ENCODE results near the gene CYP1A2. TPM values are rescaled to one million over a fixed set of nuclear protein-coding genes. Genes with fewer than 3 reads are reported as not detected.

Gene CYP1A2, protein sequence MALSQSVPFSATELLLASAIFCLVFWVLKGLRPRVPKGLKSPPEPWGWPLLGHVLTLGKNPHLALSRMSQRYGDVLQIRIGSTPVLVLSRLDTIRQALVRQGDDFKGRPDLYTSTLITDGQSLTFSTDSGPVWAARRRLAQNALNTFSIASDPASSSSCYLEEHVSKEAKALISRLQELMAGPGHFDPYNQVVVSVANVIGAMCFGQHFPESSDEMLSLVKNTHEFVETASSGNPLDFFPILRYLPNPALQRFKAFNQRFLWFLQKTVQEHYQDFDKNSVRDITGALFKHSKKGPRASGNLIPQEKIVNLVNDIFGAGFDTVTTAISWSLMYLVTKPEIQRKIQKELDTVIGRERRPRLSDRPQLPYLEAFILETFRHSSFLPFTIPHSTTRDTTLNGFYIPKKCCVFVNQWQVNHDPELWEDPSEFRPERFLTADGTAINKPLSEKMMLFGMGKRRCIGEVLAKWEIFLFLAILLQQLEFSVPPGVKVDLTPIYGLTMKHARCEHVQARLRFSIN
- total RNA-seq (2012; rRNA removed) = not detected in 2 replicates

GRCh38 chr15:74748322-74748946, at the start of gene CYP1A2:
Gene CYP1A2 (plus strand): TSS chr15:74748845. CDS start chr15:74749739, 894 bp downstream.
- Histone ChIP-seq H3K36me3 (ENCODE audit: insufficient read depth, low read length) (no peaks in the 10 kb centered on the region), H3K9ac (ENCODE audit: low read depth, low read length) (no peak within 1 kb of the TSS), H3K4me3 (ENCODE audit: low read length) (no peak within 1 kb of the TSS), H3K27me3 (ENCODE audit: control insufficient read depth, insufficient read depth, low read length) (peaks cover 56% of the 10 kb centered on the region), H3K4me2 (ENCODE audit: low read length) (no peak within 1 kb of the TSS), H3K9me3 (replicated peaks; ENCODE audit: low read length) (no peaks in the 10 kb centered on the region), H3K4me1 (ENCODE audit: control insufficient read depth, insufficient read depth, low read length) (no peaks in the 10 kb centered on the region)

GRCh38 chr15:74709011-74709410, 39.6 kb upstream of the CYP1A2 start:
- Histone ChIP-seq H3K9me3 (replicated peaks; ENCODE audit: low read length) (no peaks in the 10 kb centered on the region), H3K27me3 (ENCODE audit: control insufficient read depth, insufficient read depth, low read length) (peaks cover 41% of the 10 kb centered on the region), H3K4me2 (ENCODE audit: low read length) (no peak overlapping the region), H3K9ac (ENCODE audit: low read depth, low read length) (no peak overlapping the region), H3K4me3 (ENCODE audit: low read length) (no peak overlapping the region), H3K36me3 (ENCODE audit: insufficient read depth, low read length) (no peaks in the 10 kb centered on the region), H3K4me1 (ENCODE audit: control insufficient read depth, insufficient read depth, low read length) (no peaks in the 10 kb centered on the region)

- Histone ChIP-seq H3K9me3 (replicated peaks; ENCODE audit: low read length) (no peaks in the 10 kb centered on the region), H3K4me2 (ENCODE audit: low read length) (no peak overlapping the region), H3K27me3 (ENCODE audit: control insufficient read depth, insufficient read depth, low read length) (peaks cover 41% of the 10 kb centered on the region), H3K36me3 (ENCODE audit: insufficient read depth, low read length) (no peaks in the 10 kb centered on the region), H3K9ac (ENCODE audit: low read depth, low read length) (no peak overlapping the region), H3K4me1 (ENCODE audit: control insufficient read depth, insufficient read depth, low read length) (no peaks in the 10 kb centered on the region), H3K4me3 (ENCODE audit: low read length) (no peak overlapping the region)
Observed at GRCh38 chr15:74709892-74710291, 38.8 kb upstream of the CYP1A2 start.

GRCh38 chr15:74710319-74711094, 38.1 kb upstream of the CYP1A2 start:
- Histone ChIP-seq H3K4me2 (ENCODE audit: low read length) (no peak overlapping the region), H3K4me1 (ENCODE audit: control insufficient read depth, insufficient read depth, low read length) (no peaks in the 10 kb centered on the region), H3K4me3 (ENCODE audit: low read length) (no peak overlapping the region), H3K36me3 (ENCODE audit: insufficient read depth, low read length) (no peaks in the 10 kb centered on the region), H3K9me3 (replicated peaks; ENCODE audit: low read length) (no peaks in the 10 kb centered on the region), H3K9ac (ENCODE audit: low read depth, low read length) (no peak overlapping the region), H3K27me3 (ENCODE audit: control insufficient read depth, insufficient read depth, low read length) (peaks cover 40% of the 10 kb centered on the region)

DNA sequence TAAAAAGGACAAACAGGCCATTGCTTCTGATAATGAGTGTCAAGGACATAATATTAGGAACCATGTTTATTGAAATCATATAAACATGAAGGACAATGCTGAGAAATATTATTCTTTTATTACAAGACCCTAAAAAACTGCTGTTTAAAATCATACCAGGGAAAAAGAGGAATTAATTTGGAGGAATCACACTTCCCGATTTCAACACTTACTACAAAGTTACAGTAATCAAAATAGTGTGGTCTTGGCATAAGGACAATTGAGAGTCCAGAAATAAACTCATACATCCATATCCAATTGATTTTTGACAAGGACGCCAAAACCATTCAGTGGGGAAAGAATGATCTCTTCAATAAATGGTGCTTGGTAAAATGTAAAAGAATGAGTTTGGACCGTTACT, 36.3 kb upstream of the CYP1A2 start:
- H3K9me3 ChIP-seq (replicated peaks; ENCODE audit: low read length) = no peaks in the 10 kb centered on the region
- H3K9ac ChIP-seq (ENCODE audit: low read depth, low read length) = no peak overlapping the region
- H3K4me1 ChIP-seq (ENCODE audit: control insufficient read depth, insufficient read depth, low read length) = no peaks in the 10 kb centered on the region
- no peak overlapping the region for H3K4me3 ChIP-seq (ENCODE audit: low read length)
- H3K36me3 ChIP-seq (ENCODE audit: insufficient read depth, low read length) = no peaks in the 10 kb centered on the region
- H3K4me2 ChIP-seq (ENCODE audit: low read length) = no peak overlapping the region
- H3K27me3 ChIP-seq (ENCODE audit: control insufficient read depth, insufficient read depth, low read length) = peaks cover 30% of the 10 kb centered on the region

DNA sequence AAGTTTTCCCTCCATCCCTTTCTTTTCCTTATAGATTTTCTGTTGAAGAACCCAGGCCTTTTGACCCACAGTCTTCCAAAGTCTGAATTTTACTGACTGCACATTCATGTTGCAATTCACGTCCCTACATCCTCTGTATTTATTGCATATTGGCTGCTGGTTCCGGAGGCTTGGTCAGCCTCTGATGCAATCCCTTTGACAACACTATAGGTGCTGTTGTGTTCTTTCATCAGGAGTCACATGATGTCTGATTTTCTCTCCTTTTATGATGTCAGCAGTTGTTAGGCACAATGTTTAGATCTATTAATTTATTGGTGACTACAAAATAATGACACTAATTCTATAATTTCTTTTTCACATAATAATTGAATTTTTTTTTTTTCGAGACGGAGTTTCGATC, 32.0 kb upstream of the CYP1A2 start:
- no peak overlapping the region for H3K4me3 ChIP-seq (ENCODE audit: low read length)
- no peak overlapping the region for H3K9ac ChIP-seq (ENCODE audit: low read depth, low read length)
- H3K9me3 ChIP-seq (replicated peaks; ENCODE audit: low read length) = no peaks in the 10 kb centered on the region
- H3K4me1 ChIP-seq (ENCODE audit: control insufficient read depth, insufficient read depth, low read length) = no peaks in the 10 kb centered on the region
- no peaks in the 10 kb centered on the region for H3K36me3 ChIP-seq (ENCODE audit: insufficient read depth, low read length)
- H3K4me2 ChIP-seq (ENCODE audit: low read length) = no peak overlapping the region
- peaks cover 34% of the 10 kb centered on the region for H3K27me3 ChIP-seq (ENCODE audit: control insufficient read depth, insufficient read depth, low read length)

DNA sequence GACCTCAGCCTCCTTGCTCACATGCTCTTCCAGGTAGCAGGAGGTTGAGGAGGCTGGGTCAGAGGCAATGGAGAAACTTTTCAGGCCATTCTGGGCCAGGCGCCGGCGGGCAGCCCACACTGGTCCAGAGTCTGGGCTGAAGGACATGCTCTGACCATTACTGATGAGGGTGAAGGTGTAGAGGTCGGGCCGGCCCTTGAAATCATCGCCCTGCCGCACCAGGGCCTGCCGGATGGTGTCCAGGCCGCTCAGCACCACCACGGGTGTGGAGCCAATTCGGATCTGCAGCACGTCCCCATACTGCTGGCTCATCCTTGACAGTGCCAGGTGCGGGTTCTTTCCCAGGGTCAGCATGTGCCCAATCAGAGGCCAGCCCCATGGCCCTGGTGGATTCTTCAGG, 26.1 kb upstream of the CYP1A2 start:
- Histone ChIP-seq H3K4me3 (ENCODE audit: low read length) (no peak overlapping the region), H3K9me3 (replicated peaks; ENCODE audit: low read length) (no peaks in the 10 kb centered on the region), H3K4me1 (ENCODE audit: control insufficient read depth, insufficient read depth, low read length) (peaks cover 12% of the 10 kb centered on the region), H3K4me2 (ENCODE audit: low read length) (no peak overlapping the region), H3K9ac (ENCODE audit: low read depth, low read length) (no peak overlapping the region), H3K36me3 (ENCODE audit: insufficient read depth, low read length) (no peaks in the 10 kb centered on the region), H3K27me3 (ENCODE audit: control insufficient read depth, insufficient read depth, low read length) (peaks cover 88% of the 10 kb centered on the region)

- Histone ChIP-seq H3K4me3 (ENCODE audit: low read length) (no peak overlapping the region), H3K4me2 (ENCODE audit: low read length) (no peak overlapping the region), H3K36me3 (ENCODE audit: insufficient read depth, low read length) (no peaks in the 10 kb centered on the region), H3K27me3 (ENCODE audit: control insufficient read depth, insufficient read depth, low read length) (peaks cover 88% of the 10 kb centered on the region), H3K9me3 (replicated peaks; ENCODE audit: low read length) (no peaks in the 10 kb centered on the region), H3K9ac (ENCODE audit: low read depth, low read length) (no peak overlapping the region), H3K4me1 (ENCODE audit: control insufficient read depth, insufficient read depth, low read length) (peaks cover 12% of the 10 kb centered on the region)
Observed at GRCh38 chr15:74723187-74723586, 25.5 kb upstream of the CYP1A2 start.

GRCh38 chr15:74723754-74724334, 24.8 kb upstream of the CYP1A2 start:
- no peak overlapping the region for H3K9ac ChIP-seq (ENCODE audit: low read depth, low read length)
- peaks cover 86% of the 10 kb centered on the region for H3K27me3 ChIP-seq (ENCODE audit: control insufficient read depth, insufficient read depth, low read length)
- no peak overlapping the region for H3K4me2 ChIP-seq (ENCODE audit: low read length)
- H3K9me3 ChIP-seq (replicated peaks; ENCODE audit: low read length) = no peaks in the 10 kb centered on the region
- H3K36me3 ChIP-seq (ENCODE audit: insufficient read depth, low read length) = no peaks in the 10 kb centered on the region
- H3K4me3 ChIP-seq (ENCODE audit: low read length) = no peak overlapping the region
- H3K4me1 ChIP-seq (ENCODE audit: control insufficient read depth, insufficient read depth, low read length) = peaks cover 12% of the 10 kb centered on the region

DNA sequence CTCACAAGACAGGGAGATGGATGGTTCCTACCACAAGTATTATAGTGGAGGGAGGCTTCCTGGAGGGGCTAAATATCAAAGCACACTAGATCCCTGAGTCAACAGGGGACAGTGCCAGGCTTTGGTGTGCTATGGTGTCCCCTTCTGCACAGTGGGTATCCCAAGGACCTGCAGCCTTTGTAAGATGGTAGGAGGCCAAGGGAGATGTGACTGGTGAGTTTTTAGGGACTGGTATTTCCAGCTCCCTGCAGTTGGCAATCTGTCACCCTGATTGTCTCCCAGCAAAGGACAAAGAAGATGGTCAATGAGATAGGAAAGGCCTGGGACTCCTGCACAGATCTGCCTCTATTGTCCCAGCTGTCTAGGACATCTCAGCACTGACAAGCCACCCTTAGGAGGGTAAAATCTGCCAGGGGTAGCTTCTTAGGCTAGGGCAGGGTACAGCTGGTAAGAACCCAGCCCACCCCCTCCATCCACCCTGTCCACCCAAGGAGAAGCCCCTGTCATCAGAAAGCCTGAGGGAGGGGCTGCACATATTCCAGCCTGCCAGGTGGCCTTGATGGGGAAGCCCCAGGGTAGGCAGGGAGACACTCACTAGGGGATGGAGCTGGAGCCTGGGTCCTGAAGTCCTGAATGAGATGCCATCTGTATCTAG, 23.9 kb upstream of the CYP1A2 start:
- Histone ChIP-seq H3K4me2 (ENCODE audit: low read length) (no peak overlapping the region), H3K36me3 (ENCODE audit: insufficient read depth, low read length) (no peaks in the 10 kb centered on the region), H3K9me3 (replicated peaks; ENCODE audit: low read length) (no peaks in the 10 kb centered on the region), H3K9ac (ENCODE audit: low read depth, low read length) (no peak overlapping the region), H3K4me3 (ENCODE audit: low read length) (no peak overlapping the region), H3K4me1 (ENCODE audit: control insufficient read depth, insufficient read depth, low read length) (peaks cover 12% of the 10 kb centered on the region), H3K27me3 (ENCODE audit: control insufficient read depth, insufficient read depth, low read length) (peaks cover 81% of the 10 kb centered on the region)

Data from skeletal muscle satellite cell (primary cell).